ENCODE measurements around the gene FKBP6.
"Not testable (repeated sequence)": the region's sequence is repeated elsewhere in the genome, so short reads cannot be mapped to it uniquely, and the experiment has no call there.

Gene FKBP6

DNA sequence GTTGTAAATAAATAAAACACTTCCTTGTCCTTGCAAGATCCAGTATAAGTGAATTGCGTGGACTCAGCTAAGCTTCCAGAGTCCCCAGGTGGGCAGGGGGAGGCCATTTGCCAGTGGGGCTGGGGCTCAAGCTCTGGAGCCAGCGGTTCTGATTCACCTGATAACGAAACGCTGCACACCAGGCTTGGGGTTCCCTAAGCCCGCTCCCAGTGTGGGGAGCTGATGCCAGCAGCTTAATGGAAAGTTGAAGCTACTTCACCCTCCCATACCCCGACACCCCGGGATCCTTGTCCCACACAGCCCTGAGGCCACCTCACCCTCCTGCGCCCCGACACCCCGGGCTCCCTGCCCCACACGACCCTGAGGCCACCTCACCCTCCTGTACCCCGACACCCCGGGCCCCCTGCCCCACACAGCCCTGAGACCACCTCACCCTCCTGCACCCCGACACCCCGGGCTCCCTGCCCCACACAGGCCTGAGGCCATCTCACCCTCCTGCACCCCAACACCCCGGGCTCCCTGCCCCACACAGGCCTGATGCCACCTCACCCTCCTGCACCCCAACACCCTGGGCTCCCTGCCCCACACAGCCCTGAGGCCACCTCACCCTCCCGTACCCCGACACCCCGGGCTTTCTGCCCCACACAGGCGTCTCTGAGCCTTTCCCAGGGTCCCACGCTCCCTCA lies 30.8 kb downstream of the FKBP6 start:
- DNase-seq = no peak

DNA sequence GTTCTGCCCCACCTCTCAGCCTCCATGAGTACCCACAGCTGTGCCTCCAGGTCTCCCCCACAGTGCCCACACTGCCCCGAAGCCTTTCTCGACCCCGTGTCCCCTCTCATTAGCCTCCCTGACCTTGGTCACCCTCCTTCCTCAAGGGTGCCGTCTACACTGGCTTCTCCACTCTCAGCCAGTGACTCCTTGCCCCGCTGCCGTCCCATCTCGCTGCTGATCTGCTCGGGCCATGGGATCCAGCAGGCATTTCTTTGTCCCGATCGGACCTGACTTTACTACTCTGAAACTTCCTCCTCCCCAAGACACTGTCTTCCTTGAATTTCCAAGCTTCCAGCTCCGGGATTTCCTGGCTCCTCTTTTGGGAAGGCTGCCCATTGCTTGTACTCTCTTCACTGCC lies 31.3 kb downstream of the FKBP6 start:
- no peak for DNase-seq

DNA sequence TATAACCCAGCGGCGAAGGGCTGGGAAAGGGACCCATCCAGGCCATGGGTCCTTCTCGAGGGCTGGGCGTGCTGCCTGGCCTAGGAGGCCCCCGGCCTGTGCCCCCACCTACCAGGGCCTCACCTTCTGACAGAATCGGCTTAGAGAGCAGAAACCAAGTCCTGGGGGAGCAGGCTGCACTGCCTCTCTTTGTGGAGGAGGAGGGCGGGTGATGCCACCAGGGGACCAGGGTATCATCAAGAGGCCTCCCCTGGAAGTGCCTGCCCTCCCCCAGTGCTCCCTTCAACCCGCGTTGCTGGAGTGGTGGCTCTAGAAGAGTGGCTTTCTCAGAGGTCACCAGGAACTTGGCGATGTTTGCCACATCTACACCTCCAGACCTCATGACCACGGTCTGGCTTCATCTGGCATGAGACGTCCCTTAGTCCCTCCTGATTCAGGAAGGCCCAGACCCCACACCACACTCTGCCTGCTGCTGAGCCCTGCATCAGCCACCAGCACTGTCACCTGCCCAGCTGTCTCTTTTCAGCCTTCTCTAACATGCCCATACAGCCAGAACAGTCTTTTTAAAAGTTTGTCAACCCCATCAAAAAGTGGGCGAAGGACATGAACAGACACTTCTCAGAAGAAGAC lies 31.9 kb downstream of the FKBP6 start:
- DNase-seq = no peak

DNA sequence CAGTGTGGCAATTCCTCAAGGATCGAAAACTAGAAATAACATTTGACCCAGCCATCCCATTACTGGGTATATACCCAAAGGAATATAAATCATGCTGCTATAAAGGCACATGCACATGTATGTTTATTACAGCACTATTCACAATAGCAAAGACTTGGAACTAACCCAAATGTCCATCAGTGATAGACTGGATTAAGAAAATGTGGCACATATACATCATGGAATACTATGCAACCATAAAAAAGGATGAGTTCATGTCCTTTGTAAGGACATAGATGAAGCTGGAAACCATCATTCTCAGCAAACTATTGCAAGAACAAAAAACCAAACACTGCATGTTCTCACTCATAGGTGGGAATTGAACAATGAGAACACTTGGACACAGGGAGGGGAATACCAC lies 32.6 kb downstream of the FKBP6 start:
- DNase-seq = not testable (repeated sequence)

DNA sequence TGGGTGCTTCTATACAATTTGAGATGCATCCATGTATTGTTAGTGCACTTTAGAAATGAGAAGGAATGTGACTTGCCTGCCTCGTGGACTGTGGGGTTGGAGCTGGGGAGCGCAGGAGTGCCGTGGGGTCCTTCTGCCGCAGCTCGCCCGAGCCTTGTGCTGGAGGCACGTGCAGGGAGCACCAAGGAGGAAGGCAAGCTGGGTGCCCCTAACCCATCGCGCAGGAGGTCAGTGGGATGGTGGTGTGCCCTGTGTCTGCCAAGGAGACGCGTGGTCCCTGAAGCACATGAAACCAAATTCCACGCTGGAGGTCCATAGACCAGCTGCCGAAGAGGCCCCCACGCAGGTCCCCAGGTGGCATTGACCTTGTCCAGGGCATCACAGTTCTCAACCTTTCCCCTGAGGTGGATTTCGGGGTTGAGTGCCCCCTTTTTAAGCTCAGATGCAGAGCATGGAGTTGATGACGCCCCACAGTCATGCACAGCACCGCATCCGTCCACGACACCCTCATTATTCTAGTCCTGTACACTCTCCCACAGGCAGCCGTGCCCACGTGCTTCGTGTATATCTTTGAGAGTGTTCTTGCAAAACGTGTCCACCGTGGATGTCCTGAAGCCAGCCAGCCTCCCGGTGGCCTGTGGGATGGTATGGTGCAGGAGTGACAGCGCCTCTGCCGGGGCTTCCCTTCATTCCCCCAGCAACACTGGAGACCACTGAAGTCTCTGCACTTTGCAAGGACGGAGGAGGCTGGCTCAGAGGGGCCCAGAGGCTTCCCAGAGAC lies 35.5 kb downstream of the FKBP6 start:
- no peak for DNase-seq

DNA sequence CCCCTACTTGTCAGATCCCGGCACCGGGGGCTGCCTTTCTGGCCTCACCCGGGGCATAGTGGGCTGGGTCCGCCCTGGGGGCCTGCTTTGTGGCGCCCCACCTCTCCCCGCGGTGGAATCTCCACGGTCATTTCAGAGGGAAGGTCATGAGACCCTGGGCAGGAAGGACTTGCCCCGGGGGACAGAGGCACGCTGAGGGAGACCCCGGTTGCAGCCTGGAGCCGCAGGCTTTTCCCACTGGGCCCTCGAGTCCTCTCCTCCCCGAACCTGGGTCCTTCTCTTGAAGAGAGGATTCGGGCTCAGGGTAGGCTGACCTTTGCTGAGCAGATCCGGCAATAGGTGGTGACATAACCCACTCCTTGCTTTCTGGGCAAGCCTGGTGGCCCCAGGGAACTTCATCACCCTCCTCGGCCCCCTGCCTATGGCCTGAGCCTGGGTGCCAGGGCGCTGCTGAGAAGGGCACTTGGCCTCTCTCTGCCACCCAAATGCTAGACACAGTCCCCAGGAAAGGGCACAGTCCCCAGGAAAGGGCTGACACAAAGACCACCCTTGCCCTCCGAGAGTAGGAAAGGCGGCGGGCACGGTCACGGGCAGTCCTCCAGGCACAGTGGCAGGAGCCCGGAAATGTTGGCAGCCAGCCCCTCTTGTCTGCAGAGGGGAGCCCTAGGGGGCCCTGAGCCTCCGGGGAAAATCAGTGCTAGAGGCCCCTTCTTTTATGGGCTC lies 36.2 kb downstream of the FKBP6 start:
- no peak for DNase-seq

DNA sequence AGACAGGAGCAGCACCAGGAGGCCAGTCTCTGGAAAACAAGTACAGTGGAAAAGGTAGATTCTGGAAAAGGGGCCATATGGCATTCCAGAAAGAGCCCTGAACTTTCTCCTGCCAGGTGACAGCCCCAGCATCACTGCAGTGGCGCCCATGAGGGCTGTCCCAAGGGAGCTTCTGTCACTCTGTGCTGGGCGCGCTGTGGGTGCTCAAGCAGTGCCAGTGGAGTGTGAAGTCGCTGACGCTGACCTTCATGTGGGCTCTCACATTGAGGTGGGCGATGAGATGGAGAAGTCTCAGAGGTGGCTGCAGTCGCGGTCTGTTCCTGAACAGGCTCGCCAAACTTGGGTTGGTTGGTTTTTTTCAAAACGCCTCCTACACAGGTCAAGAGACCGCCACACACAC lies 38.2 kb downstream of the FKBP6 start:
- DNase-seq = no peak

DNA sequence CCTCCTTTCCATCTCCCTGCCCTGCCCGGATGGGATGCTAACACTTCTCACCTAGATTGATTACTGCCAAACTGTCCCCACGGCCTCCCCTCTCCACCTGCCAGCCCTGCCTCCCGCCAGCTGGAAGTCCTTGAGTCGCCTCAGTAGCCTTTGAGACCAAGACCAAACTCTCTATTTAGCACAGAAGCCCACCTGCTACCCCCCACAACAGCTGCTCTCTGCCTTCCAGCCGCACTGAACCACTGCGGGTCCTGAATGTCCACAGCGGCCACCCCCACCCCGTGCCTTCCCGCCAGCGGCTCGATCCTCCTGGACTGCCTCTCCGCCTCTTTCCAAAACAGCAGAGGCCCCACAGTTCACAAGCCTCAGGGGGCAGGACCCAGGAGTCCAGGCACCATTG lies 39.0 kb downstream of the FKBP6 start:
- DNase-seq = no peak

DNA sequence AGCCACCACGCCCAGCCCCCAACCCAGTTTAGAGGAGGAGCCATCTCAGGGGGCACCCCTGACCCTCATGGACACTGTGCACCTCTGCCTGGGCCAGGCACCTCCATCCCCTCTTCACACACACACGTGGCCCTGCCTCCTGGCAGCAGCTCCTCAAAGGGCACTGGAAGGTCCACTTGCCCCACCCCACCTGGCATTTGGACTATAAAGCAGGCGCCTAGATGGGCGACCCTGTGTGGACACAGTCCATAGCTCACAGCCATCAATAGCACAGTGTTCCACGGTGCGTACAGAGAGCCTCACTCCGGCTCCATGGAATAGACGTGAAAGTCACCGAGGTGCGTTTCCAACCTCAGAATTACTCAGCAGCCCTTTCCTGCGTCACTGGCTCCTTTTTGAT lies 41.0 kb downstream of the FKBP6 start:
- DNase-seq = no peak

DNA sequence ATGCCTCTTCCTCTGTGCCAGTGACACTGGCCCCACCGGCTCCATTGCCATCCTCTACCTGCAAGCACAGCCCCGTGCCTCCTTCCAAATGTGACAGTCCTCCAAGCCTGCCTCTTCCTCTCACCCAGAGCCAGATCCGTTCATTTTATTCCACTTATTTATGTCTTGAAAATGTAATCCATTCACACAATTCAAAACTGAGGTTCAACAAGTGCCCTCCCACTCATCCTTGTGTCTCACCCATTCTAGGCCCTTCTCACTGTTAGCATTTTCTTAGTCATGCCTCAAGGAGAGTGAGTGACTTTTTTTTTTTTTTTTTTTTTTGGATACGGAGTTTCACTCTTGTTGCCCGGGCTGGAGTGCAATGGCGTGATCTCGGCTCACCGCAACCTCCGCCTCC lies 41.7 kb downstream of the FKBP6 start:
- no peak for DNase-seq

DNA sequence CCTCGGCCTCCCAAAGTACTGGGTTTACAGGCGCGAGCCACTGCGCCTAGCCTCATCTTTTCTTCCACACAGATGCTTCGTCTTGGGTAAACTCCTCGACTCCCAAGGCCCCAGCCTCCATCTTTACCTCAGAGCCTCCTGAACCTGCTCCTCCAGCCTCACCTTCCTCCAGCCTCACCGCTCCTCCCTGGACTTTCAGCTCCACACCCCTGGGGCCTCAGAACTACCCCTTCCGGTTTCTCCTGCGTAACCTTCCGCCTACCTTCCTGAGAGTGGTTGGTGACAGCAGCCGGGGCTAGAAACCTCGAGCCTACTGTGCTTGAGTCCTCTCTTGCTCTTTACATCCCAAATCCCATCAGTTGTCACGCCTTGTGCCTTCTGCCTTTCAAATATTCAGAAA lies 45.8 kb downstream of the FKBP6 start:
- DNase-seq = no peak

DNA sequence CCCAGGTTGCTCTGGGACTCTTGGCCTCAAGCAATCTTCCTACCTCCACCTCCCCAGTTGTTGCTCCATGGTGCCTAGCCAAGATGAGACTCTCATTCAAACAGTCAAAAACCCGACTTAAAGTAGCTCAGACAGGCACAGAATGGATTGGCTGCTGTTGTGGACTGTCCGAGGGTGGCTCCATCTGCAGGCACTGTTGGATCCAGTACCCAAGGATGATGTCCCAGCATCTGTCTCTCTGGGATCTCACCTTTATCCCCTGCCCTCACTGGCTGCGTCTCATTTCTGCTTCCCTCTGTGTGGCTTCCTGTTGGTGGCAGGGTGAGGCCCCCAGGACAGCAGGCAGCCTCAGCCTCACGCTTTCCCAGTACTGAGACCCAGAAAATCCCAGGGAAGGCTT lies 48.3 kb downstream of the FKBP6 start:
- not testable (repeated sequence) for DNase-seq

DNA sequence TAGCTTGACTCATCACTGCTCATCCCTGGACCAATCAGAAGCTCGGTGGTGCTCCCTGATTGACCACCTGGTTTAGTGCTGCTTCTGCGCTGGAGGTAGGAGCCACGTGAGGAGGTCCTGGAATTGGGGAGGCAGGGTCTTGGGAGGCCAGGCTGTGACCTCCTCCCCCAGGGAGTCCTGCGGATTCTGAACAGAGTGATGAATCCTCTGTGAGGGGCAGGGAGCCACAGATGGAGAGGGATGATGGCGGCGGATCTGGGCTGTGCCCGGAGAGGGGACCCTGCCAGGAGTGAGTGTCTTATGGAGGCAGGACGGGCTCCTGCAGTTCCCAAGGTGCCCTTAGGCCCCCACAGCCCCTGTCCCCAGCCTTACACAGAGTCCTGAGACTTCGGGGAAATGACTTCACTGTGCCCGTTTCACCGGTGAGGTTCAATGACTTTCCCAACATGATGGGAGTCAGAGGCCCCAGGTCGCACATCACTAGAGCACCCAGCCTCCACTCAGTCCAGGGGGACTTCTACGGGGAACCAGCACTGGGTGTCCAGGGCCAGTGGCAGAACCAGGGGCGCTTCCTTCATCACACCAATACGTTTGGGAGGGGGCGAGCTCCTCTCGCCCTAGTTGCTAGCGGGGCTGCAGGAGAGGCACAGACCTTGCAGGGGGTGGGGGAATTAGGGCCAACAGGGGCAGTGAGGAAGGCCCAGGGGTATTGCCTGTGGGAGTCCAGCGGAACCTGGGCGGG lies 48.9 kb downstream of the FKBP6 start:
- no peak for DNase-seq

DNA sequence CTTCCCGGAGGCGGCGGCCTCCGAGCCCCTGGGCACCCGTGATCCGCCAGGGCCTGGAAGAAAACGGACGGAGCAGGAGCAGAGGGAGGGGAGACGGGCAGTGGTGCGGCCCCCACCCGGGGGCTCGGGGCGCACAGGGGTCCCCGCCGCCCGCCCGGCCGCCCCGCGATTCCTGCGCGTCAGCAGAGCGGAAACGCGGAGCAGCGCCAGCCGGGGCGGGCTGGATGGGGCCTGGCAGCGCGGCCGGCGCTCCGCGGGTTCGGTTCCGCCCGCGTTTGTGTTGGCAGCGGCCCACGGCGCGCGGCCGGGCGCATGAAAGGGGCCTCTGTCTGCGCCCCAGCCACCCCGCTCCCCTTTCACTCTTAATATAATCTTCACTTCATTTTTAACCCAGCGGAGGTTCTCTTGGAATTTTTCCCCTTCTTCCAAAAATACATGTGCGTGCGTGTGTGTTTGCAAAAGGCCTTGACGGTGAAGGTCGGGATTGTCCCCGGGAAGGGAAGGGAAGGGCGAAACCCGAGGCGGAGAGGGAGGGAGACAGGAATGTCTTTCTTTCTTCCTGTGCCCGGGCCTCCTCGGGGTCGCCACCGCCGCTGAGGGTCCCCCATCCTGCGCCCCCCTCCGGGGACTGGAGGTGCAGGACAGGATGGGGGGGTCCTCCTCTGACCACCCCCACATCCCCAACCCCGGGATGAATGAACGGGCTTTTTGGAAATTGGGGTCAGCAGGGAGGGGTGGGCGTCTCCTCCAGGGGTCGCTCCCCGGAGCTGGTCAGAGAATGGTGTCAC lies 49.6 kb downstream of the FKBP6 start:
- DNase-seq = not testable (repeated sequence)

DNA sequence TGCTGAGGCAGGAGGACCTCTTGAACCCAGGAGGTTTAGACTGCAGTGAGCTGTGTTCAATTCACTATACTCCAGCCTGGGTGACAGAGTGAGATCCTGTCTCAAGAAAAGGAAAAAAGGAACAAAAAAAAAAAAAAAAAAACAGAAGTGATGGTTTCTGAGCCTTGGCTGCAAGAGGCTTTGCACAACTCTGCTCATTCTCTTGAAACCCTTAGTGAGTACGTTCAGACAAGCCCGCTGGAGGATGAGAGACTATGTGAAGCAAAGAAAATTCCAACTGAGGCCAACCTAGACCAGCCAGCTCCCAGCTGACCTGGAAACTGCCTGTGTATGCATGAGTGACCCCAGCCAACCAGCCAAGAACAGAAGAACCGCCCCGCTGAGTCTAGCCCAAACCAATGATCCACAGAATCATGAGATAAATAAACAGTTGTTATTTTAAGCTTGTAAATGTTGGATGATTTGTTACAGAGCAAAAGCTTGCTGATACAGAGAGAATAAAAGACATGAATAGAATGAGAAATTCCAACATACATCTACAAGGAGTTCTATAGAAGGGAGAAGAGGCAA lies 55.1 kb downstream of the FKBP6 start:
- no peak for DNase-seq

DNA sequence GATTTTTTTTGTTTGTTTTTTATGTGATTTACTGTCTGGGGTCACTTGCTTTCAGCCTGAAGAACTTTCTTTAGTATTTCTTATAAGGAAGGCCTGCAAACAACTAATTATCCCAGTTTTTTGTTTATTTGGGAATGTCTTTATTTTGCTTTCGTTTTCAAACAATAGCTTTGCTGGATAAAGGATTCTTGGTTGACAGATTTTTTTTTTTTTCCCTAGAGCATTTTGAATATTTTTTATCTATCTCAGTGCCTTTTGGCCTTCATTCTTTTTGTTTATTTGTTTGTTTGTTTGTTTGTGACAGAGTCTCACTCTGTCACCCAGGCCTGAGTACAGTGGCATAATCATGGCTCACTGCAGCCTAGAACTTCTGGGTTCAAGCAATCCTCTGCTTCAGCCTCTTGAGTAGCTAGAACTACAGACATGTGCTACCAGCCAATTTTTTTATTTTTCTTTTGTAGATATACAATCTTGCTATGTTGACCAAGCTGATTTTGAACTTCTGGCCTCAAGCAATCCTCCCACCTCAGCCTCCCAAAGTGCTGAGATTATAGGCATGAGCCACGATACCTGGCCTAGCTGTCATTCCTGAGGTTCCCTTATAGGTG lies 59.4 kb downstream of the FKBP6 start:
- no peak for DNase-seq

DNA sequence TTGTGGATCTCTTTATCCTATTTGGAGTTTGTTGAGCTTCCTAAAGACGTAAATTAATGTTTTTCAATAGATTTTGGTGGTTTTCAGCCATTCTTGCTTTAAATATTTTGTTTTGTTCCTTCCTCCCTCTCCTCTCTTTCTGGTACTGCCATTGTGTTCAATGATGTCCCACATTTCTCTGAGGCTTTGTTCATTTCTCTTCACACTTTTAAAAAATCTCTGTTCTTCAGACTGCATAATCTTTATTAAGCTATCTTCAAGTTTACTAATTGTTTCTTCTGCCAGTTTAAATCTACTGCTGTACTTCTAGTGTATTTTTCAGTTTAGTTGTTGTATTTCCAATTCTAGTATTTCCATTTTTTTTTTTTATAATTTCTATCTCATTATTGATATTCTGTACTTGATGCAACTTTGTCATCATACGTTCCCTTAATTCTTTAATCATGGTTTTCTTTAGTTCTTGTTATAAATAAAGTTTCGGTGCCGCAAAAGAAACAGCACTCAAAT lies 60.0 kb downstream of the FKBP6 start:
- DNase-seq = no peak

DNA sequence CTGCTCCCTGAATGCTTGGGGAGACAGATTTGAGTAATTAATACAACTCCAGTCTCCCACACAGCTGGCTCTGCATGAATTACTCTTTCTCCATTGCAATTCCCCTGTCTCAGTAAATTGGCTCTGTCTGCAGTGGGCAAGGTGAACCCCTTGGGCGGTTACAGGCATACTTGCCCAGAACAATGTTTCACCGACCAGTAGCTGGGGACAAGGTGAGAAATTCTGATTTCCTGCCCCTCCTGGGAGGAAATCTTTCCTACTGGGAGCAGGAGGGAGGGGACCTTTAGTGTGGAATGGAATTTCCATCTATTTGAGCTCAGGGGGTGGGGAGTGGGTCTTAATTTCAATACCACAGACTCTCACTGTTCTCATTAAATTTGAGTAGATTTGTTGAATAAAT lies 63.4 kb downstream of the FKBP6 start:
- no peak for DNase-seq

DNA sequence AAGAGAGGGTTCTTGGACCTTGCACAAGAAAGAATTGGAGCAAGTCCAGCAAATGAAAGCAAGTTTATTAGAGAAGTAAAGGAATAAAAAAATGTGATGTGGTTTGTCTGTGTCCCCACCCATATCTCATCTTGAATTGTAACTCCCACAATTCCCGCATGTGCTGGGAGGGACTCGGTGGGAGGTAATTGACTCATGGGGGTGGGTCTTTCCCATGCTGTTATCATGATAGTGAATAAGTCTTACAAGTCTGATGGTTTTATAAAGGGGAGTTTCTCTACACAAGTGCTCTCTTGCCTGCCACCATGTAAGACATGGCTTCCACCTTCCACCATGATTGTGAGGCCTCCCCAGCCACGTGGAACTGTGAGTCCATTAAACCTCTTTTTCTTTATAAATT lies 66.5 kb downstream of the FKBP6 start:
- DNase-seq = no peak

DNA sequence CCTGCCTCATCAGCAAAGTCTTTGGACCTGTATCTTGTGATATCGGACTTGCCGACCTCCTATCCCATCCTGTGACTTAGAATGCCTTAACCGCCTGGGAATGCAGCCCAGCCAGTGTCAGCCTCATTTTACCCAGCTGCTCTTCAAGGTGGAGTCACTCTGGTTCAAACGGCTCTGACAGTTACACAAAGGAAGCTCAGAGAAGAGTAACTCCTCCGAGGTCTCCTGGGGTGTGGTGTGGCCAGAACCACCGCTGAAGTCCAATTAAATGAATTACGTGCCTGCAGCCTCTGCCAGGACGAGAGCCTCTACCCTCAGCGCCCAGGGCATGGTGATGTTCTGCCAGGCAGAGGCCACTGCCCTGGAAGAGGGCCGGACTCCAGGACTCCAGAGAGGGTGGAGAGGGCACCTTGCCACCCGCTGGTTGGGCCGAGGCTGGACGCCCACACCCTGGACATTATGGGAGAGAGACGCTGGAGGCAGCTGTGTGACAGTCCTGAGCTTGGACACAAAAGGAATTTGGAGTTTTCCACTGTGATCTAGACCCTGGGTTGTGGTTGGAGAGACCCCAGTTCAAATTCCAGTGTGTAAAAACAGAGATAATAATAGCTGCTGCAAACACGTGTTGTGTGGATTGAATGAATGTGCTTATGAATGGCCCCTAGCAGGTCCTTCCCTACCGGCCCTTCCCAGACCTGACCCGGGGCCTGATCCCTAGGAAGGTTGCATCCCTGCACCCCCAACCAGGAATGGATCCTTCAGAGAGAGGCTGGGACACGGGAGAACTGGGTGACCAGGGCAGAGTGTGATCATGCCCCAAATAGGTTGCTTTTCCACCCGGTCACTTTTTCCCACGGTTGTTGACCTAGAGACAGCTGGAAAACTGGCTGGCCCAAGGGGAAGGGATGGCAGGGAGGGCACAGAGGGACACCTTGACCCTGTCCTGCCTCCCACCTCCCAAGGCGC lies 67.9 kb downstream of the FKBP6 start:
- no peak for DNase-seq

Measured in 8988T (cell line).